ENCODE data around the gene CSTF3. TPM values are rescaled to one million over a fixed set of nuclear protein-coding genes. Genes with fewer than 3 reads are reported as not detected.

CSTF3 gene
- total and polyA plus RNA-seq, 2 experiments from 2014 or later: 15.7 to 29.6 TPM

- H3K4me2 ChIP-seq (ENCODE audit: unreplicated experiment): peak overlapping the region; percentile 20
- no peak for DNase-seq
- no peak overlapping the region for H2AFZ ChIP-seq
- no peak for TF ChIP-seq EZH2 (IDR thresholded peaks at IDR 0.05; ENCODE audit: insufficient read depth, poor library complexity, severe bottlenecking)
- no peak for TF ChIP-seq EZH2phosphoT487 (IDR thresholded peaks at IDR 0.05; ENCODE audit: insufficient read depth, low read depth)
- H3K36me3 ChIP-seq (ENCODE audit: low read depth): peaks cover 27% of the 10 kb centered on the region
- H3K79me2 ChIP-seq (ENCODE audit: insufficient read depth): peaks cover 57% of the 10 kb centered on the region
- peak overlapping the region; percentile 44 for H3K27ac ChIP-seq
- WGBS, 2 experiments (ENCODE audit: low coverage in 1 of 2, low lambda C conversion rate in 2 of 2, missing lambda C conversion rate in 2 of 2): 75 to 76% methylated on average over 4 of the region's 4 CpGs
- H3K4me1 ChIP-seq (ENCODE audit: insufficient read depth): peaks cover 35% of the 10 kb centered on the region
- H3F3A ChIP-seq (ENCODE audit: insufficient read depth): peaks cover 34% of the 10 kb centered on the region
- in situ Hi-C loops (cut with MboI): no loop called here
- H4K20me1 ChIP-seq (ENCODE audit: insufficient read depth): no peaks in the 10 kb centered on the region
- H3K27me3 ChIP-seq (replicated peaks; ENCODE audit: insufficient read depth): no peaks in the 10 kb centered on the region
- H3K9me3 ChIP-seq (ENCODE audit: low read depth): no peaks in the 10 kb centered on the region
- no peaks in the 10 kb centered on the region for H3K9me2 ChIP-seq (ENCODE audit: insufficient read depth)
- no peak overlapping the region for H3K4me3 ChIP-seq
- no peak overlapping the region for H3K9ac ChIP-seq
Observed at GRCh38 chr11:33135768-33136443, 25.4 kb downstream of the CSTF3 start.

DNA sequence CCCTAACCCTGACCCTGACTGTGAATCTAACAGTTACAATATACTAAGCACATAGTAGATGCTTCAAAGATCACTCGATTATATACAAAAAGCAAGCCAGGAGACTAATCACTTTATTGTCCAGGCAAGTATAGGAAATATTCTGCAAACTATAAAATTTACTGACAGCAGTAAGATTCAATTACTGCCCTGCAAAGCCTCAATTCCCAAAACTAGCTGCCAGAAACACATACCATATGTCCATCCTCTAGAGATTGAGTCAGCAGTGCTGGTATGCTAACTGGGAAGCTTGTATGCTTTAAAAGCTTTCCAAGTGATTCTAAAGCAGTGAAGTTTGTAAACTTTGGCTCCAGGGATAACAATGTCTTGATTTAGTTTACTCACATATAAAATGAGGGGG is 26.1 kb downstream of the CSTF3 start:
- H3K9me2 ChIP-seq (ENCODE audit: insufficient read depth): no peaks in the 10 kb centered on the region
- peak overlapping the region; percentile 44 for H3K27ac ChIP-seq
- in situ Hi-C loops (cut with MboI): no loop called here
- TF ChIP-seq EZH2 (IDR thresholded peaks at IDR 0.05; ENCODE audit: insufficient read depth, poor library complexity, severe bottlenecking): no peak
- TF ChIP-seq EZH2phosphoT487 (IDR thresholded peaks at IDR 0.05; ENCODE audit: insufficient read depth, low read depth): no peak
- peaks cover 35% of the 10 kb centered on the region for H3K4me1 ChIP-seq (ENCODE audit: insufficient read depth)
- WGBS, 2 experiments (ENCODE audit: low coverage in 1 of 2, low lambda C conversion rate in 2 of 2, missing lambda C conversion rate in 2 of 2): 38 to 61% methylated on average over 1 of the region's 1 CpG
- no peak overlapping the region for H3K9ac ChIP-seq
- H3K27me3 ChIP-seq (replicated peaks; ENCODE audit: insufficient read depth): no peaks in the 10 kb centered on the region
- H3K36me3 ChIP-seq (ENCODE audit: low read depth): peaks cover 20% of the 10 kb centered on the region; the same call in 1 of the 2 replicates
- peak overlapping the region; percentile 20 for H3K4me2 ChIP-seq (ENCODE audit: unreplicated experiment)
- no peaks in the 10 kb centered on the region for H4K20me1 ChIP-seq (ENCODE audit: insufficient read depth)
- H3F3A ChIP-seq (ENCODE audit: insufficient read depth): peaks cover 34% of the 10 kb centered on the region
- no peak overlapping the region for H2AFZ ChIP-seq
- DNase-seq: peak; percentile 84
- H3K9me3 ChIP-seq (ENCODE audit: low read depth): no peaks in the 10 kb centered on the region
- peaks cover 50% of the 10 kb centered on the region for H3K79me2 ChIP-seq (ENCODE audit: insufficient read depth)
- no peak overlapping the region for H3K4me3 ChIP-seq

DNA sequence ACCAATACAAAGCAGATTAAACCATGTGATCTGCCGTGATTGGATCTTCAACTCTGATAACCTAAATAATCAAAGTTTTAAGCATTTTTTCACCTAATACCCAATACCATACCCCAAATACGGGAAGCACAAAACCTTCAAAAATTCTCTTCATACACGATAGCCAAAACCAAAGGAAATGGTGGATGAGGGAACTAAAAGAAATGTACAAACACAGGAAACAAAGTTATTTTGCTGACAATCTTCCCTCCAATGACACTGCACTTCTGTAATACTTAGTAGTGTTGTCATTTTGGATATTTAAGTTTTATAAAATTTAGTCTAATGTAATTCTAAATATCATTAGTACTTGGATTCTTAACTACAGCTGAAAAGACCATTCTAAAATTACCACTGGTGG is 27.0 kb downstream of the CSTF3 start:
- no peak for TF ChIP-seq EZH2 (IDR thresholded peaks at IDR 0.05; ENCODE audit: insufficient read depth, poor library complexity, severe bottlenecking)
- no peak for TF ChIP-seq EZH2phosphoT487 (IDR thresholded peaks at IDR 0.05; ENCODE audit: insufficient read depth, low read depth)

DNA sequence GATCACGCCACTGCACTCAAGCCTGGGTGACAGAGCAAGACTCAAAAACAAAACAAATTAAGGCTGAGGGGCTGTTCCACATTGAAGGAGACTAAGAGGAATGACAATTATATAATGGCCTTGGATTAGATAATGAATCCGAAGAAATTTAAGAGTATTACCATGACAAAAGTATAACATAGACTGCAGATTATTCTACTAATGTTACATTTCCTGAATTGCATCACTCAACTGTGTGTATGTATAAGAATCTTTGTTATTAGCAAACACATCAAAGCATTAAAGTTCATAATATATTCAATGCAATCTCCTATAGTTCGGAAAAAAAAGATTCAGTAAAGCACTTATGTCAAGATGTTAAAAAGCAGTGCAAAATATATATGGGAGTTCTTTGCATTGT is 27.5 kb downstream of the CSTF3 start:
- H3K4me3 ChIP-seq: no peak overlapping the region
- H3K4me1 ChIP-seq (ENCODE audit: insufficient read depth): peaks cover 32% of the 10 kb centered on the region
- no peaks in the 10 kb centered on the region for H3K27me3 ChIP-seq (replicated peaks; ENCODE audit: insufficient read depth)
- no peak overlapping the region for H3K27ac ChIP-seq
- H3K9me2 ChIP-seq (ENCODE audit: insufficient read depth): no peaks in the 10 kb centered on the region
- peaks cover 31% of the 10 kb centered on the region for H3F3A ChIP-seq (ENCODE audit: insufficient read depth)
- H3K4me2 ChIP-seq (ENCODE audit: unreplicated experiment): no peak overlapping the region
- no peak for TF ChIP-seq EZH2phosphoT487 (IDR thresholded peaks at IDR 0.05; ENCODE audit: insufficient read depth, low read depth)
- no peak for TF ChIP-seq EZH2 (IDR thresholded peaks at IDR 0.05; ENCODE audit: insufficient read depth, poor library complexity, severe bottlenecking)
- no peak overlapping the region for H3K9ac ChIP-seq
- DNase-seq: no peak
- H3K36me3 ChIP-seq (ENCODE audit: low read depth): peaks cover 8% of the 10 kb centered on the region; the same call in 1 of the 2 replicates
- peaks cover 37% of the 10 kb centered on the region for H3K79me2 ChIP-seq (ENCODE audit: insufficient read depth)
- H3K9me3 ChIP-seq (ENCODE audit: low read depth): no peaks in the 10 kb centered on the region
- in situ Hi-C loops (cut with MboI): no loop called here
- H2AFZ ChIP-seq: no peak overlapping the region
- no peaks in the 10 kb centered on the region for H4K20me1 ChIP-seq (ENCODE audit: insufficient read depth)
- WGBS, 2 experiments (ENCODE audit: low coverage in 1 of 2, low lambda C conversion rate in 2 of 2, missing lambda C conversion rate in 2 of 2): 98% methylated on average over 3 of the region's 3 CpGs

More for the DNA sequence above, 27.0 kb downstream of the CSTF3 start:
- Histone ChIP-seq H3K9ac (no peak overlapping the region), H3K4me3 (no peak overlapping the region), H4K20me1 (ENCODE audit: insufficient read depth) (no peaks in the 10 kb centered on the region), H3K27ac (no peak overlapping the region), H3F3A (ENCODE audit: insufficient read depth) (peaks cover 34% of the 10 kb centered on the region), H3K79me2 (ENCODE audit: insufficient read depth) (peaks cover 42% of the 10 kb centered on the region), H2AFZ (no peak overlapping the region), H3K9me2 (ENCODE audit: insufficient read depth) (no peaks in the 10 kb centered on the region), H3K4me1 (ENCODE audit: insufficient read depth) (peaks cover 35% of the 10 kb centered on the region), H3K4me2 (ENCODE audit: unreplicated experiment) (no peak overlapping the region), H3K36me3 (ENCODE audit: low read depth) (peaks cover 12% of the 10 kb centered on the region; the same call in 1 of the 2 replicates), H3K9me3 (ENCODE audit: low read depth) (no peaks in the 10 kb centered on the region), H3K27me3 (replicated peaks; ENCODE audit: insufficient read depth) (no peaks in the 10 kb centered on the region)
- WGBS, 2 experiments (ENCODE audit: low coverage in 1 of 2, low lambda C conversion rate in 2 of 2, missing lambda C conversion rate in 2 of 2): 83 to 87% methylated on average over 3 of the region's 3 CpGs
- in situ Hi-C loops (cut with MboI): no loop called here
- no peak for DNase-seq

Data from GM23248 (cell line).